Lower leg skin (tissue), 4 donors: ENCODE data around the gene RRAD. TPM values are rescaled to one million over a fixed set of nuclear protein-coding genes. Genes with fewer than 3 reads are reported as not detected.

Experiments
- DNase-seq, 2 donors: peaks; one replicate each; pipeline ENCODE4 v3.0.0-alpha.2; 2019; ENCODE audit warnings: low spot score in 2 of 2
- H3K4me3 ChIP-seq: fragments of 200-600 bp; sonication (generic); 2 replicates; pipeline ENCODE4 v1.5.1; 2017; ENCODE audit warnings: mild to moderate bottlenecking, low read depth; ENCODE audit not compliant: poor library complexity, severe bottlenecking
- POLR2A ChIP-seq, 2 donors: fragments of 450-650 bp; IDR thresholded peaks; one replicate each; pipeline ENCODE4 v1.6.1; 2016 to 2017; ENCODE audit warnings: antibody characterized with exemption in 2 of 2, mild to moderate bottlenecking in 1 of 2, moderate library complexity in 1 of 2
- WGBS, 2 donors: methylation state at CpG; one replicate each; pipeline ENCODE4 v1.1.5; 2018; 5-methylcytosine and 5-hydroxymethylcytosine counted together
- intact Hi-C: fragments of 100-400 bp; cut with DNase I; formaldehyde crosslinking; loops from one replicate; pipeline ENCODE4 v1.15.0; 2023; ENCODE audit warnings: low total_unique reads
- total RNA-seq, 4 donors: library from RNA; depleted of rRNA; stranded (reverse); fragments of >200 nt; gene quantifications; one replicate each; pipeline ENCODE4 v1.1.0, GENCODE V29; 2016
- TF ChIP-seq, protein P1 (sequence below), 3 donors: fragments of 450-650 bp; IDR thresholded peaks; one replicate each; pipeline ENCODE4 v1.5.1; 2016; ENCODE audit warnings: antibody characterized with exemption in 3 of 3, mild to moderate bottlenecking in 3 of 3, moderate library complexity in 2 of 3

RRAD gene
- total RNA-seq, 4 donors from 2014 or later: 5.9 to 34.3 (median 17.4) TPM

DNA sequence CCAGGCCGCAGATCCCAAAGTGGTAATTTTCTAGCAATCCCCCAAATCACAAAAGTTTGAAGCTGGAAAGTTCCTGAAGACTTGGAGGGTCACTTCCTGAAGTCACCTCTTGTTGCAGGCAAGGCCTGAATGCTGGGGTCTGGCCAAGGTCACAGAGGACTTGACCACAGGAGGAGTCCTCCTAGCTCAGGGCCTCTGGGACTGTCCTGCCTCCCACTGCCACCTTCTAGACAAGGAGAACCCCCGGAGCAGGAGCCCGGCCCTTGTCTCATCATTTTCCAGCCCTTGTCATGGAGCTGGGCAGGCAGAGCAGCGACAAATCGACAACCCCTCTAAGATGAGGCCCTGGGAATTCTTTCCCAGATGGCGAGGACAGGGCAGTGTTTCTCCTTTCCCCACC, 7.0 kb downstream of the RRAD start:
- WGBS, 2 donors: 86 to 89% methylated on average over 6 of the region's 6 CpGs
- intact Hi-C loops: no loop called here
- DNase-seq: no peak
- no peak overlapping the region for H3K4me3 ChIP-seq
- no peak for TF ChIP-seq POLR2A (IDR thresholded peaks at IDR 0.05)
- TF ChIP-seq, protein P1, sequence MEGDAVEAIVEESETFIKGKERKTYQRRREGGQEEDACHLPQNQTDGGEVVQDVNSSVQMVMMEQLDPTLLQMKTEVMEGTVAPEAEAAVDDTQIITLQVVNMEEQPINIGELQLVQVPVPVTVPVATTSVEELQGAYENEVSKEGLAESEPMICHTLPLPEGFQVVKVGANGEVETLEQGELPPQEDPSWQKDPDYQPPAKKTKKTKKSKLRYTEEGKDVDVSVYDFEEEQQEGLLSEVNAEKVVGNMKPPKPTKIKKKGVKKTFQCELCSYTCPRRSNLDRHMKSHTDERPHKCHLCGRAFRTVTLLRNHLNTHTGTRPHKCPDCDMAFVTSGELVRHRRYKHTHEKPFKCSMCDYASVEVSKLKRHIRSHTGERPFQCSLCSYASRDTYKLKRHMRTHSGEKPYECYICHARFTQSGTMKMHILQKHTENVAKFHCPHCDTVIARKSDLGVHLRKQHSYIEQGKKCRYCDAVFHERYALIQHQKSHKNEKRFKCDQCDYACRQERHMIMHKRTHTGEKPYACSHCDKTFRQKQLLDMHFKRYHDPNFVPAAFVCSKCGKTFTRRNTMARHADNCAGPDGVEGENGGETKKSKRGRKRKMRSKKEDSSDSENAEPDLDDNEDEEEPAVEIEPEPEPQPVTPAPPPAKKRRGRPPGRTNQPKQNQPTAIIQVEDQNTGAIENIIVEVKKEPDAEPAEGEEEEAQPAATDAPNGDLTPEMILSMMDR (IDR thresholded peaks at IDR 0.05): no peak

DNA sequence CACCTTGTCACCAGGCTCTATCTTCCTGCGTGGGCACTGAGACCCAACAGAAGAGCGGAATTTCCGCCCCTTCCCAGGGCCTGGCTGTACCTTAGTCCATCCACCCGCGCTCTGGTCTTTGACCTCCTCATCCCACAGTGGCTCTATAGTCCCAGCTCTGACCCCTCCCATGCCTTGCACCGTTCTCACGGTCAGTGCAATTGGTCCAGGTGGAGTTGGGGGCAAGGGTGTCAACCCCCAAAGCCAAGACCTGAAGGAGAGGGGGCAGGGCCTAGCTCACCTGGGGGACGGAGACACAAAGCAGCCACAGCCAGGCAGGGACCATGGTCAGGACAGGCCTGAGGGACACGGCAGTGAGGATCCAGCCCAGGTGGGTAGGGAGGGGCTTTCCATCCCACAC, 7.6 kb downstream of the RRAD start:
- no peak for TF ChIP-seq POLR2A (IDR thresholded peaks at IDR 0.05)
- TF ChIP-seq, protein P1 (IDR thresholded peaks at IDR 0.05): no peak
- DNase-seq: no peak
- 80 to 88% methylated on average over 8 to 9 of the region's 9 CpGs for WGBS, 2 donors
- intact Hi-C loops: no loop called here
- H3K4me3 ChIP-seq: no peak overlapping the region

DNA sequence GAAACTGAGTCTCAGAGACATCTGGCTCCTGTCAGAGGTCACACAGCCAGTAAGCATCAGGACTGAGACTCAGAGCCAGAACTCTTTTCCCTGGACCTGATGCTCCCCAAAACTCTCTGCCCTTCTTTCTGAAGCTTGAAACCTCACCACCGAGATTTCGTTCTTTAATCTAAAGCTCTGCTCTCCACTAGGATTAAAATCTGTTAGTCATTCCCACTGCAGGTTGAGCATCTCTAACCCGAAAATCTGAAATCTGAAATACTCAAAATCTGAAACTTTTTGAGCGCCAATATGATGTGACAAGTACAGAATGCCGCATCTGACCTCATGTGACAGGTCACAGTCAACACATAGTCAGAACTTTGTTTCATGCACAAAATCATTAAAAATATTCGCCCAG, 8.8 kb downstream of the RRAD start:
- no peak overlapping the region for H3K4me3 ChIP-seq
- DNase-seq: no peak
- TF ChIP-seq POLR2A (IDR thresholded peaks at IDR 0.05): no peak
- TF ChIP-seq, protein P1 (IDR thresholded peaks at IDR 0.05): no peak
- WGBS, 2 donors: 84 to 88% methylated on average over 6 of the region's 6 CpGs
- intact Hi-C loops: no loop called here

DNA sequence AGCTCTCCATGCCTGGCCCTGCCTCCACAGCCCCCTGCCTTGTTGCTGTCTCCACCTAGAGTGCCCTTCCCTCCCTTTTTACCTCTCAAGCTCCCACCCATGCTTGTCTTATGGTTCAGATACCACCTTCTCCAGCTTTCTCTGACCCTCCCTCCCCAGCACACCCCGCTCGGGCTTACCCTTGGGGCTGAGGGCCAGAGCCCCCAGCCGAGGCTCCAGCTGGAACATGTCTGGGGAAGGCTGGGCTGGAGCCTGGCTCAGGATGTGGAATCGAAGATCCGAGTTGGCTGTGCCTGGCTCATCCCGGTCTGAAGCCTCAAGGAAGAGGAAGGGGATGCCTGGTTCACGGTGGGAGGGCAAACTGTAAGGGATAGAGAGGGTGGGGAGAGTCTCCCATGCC, 10.3 kb downstream of the RRAD start:
- intact Hi-C loops: no loop called here
- no peak for DNase-seq
- TF ChIP-seq, protein P1 (IDR thresholded peaks at IDR 0.05): no peak
- TF ChIP-seq POLR2A (IDR thresholded peaks at IDR 0.05): no peak
- 69 to 70% methylated on average over 7 of the region's 7 CpGs for WGBS, 2 donors
- no peak overlapping the region for H3K4me3 ChIP-seq

DNA sequence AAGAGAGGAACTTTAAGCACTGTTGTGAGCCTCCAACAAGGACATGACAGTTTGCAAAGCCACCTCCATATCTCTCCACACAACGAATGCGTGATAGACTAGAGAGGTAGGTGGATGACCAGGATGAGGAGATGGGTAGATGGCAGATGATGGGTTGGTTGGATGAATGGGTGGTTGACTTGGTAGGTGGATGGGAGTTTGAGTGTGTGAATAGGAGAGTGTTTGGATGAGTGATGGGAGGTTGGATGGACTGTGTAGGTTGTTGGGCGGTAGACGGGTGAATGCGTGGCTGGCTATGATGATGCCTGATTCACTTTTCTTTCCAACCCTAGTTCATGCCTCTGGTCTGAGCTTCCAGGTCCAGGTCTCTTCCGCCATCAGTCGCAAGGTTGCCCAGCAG, 10.8 kb downstream of the RRAD start:
- intact Hi-C loops: no loop called here
- WGBS, 2 donors: 95 to 97% methylated on average over 7 of the region's 7 CpGs
- no peak overlapping the region for H3K4me3 ChIP-seq
- DNase-seq: no peak
- TF ChIP-seq, protein P1 (IDR thresholded peaks at IDR 0.05): no peak
- TF ChIP-seq POLR2A (IDR thresholded peaks at IDR 0.05): no peak

DNA sequence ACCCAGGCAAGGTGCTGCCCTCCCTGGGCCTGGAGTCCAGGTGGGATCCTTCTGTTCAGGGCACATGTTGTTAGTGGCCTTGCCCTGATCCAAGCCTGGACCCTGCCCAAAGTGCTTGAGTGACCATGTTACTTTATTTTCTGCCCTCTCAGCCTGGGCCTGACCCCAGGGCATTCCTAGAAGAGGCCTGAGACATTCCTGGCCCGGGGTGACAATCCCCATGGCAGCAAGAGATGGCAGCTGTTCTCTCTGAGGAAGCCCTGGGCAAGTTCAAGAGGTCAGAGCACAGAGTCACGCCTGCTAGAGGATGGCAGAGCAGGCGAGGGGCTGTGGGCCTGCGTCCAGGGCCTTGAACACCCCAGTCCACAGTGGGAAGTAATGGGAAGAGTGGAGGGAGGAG, 11.6 kb downstream of the RRAD start:
- intact Hi-C loops: no loop called here
- 90% methylated on average over 4 of the region's 4 CpGs for WGBS, 2 donors

More for the DNA sequence above, 11.6 kb downstream of the RRAD start:
- H3K4me3 ChIP-seq: no peak overlapping the region
- TF ChIP-seq, protein P1 (IDR thresholded peaks at IDR 0.05): no peak
- TF ChIP-seq POLR2A (IDR thresholded peaks at IDR 0.05): no peak
- DNase-seq: no peak
